ENCODE data around the gene CLC.
"Not testable (repeated sequence)": the region's sequence is repeated elsewhere in the genome, so short reads cannot be mapped to it uniquely, and the experiment has no call there.

The CLC gene

GRCh38 chr19:39737891-39738290 lies at the start of gene CLC:
CLC (minus strand) TSS chr19:39738029; CDS start chr19:39737952, 77 bp downstream.
- Histone ChIP-seq H3K36me3 (ENCODE audit: control insufficient read depth, insufficient read depth, low read length) (no peaks in the 10 kb centered on the region), H3K4me3 (ENCODE audit: low read length) (no peak within 1 kb of the TSS), H3K4me1 (ENCODE audit: control insufficient read depth, insufficient read depth, low read length) (no peaks in the 10 kb centered on the region), H3K27me3 (ENCODE audit: control insufficient read depth, insufficient read depth, low read length) (no peaks in the 10 kb centered on the region), H3K27ac (ENCODE audit: low read depth, low read length) (no peak within 1 kb of the TSS), H3K9ac (ENCODE audit: low read length) (no peak within 1 kb of the TSS)

GRCh38 chr19:39780894-39781293 lies 43.1 kb upstream of the CLC start:
- H3K4me3 ChIP-seq (ENCODE audit: low read length), result no peak overlapping the region
- no peaks in the 10 kb centered on the region for H3K27me3 ChIP-seq (ENCODE audit: control insufficient read depth, insufficient read depth, low read length)
- H3K9ac ChIP-seq (ENCODE audit: low read length), result no peak overlapping the region
- H3K4me1 ChIP-seq (ENCODE audit: control insufficient read depth, insufficient read depth, low read length), result no peaks in the 10 kb centered on the region
- no peak overlapping the region for H3K27ac ChIP-seq (ENCODE audit: low read depth, low read length)
- H3K36me3 ChIP-seq (ENCODE audit: control insufficient read depth, insufficient read depth, low read length), result no peaks in the 10 kb centered on the region

GRCh38 chr19:39778763-39779162 lies 40.9 kb upstream of the CLC start, which contains the start of gene LEUTX:
LEUTX (plus strand) TSS chr19:39778854; CDS start chr19:39778921, 67 bp downstream.
- H3K27me3 ChIP-seq (ENCODE audit: control insufficient read depth, insufficient read depth, low read length), result no peaks in the 10 kb centered on the region
- H3K4me1 ChIP-seq (ENCODE audit: control insufficient read depth, insufficient read depth, low read length), result no peaks in the 10 kb centered on the region
- H3K4me3 ChIP-seq (ENCODE audit: low read length), result no peak within 1 kb of the TSS
- H3K36me3 ChIP-seq (ENCODE audit: control insufficient read depth, insufficient read depth, low read length), result no peaks in the 10 kb centered on the region
- H3K27ac ChIP-seq (ENCODE audit: low read depth, low read length), result no peak within 1 kb of the TSS
- no peak within 1 kb of the TSS for H3K9ac ChIP-seq (ENCODE audit: low read length)

- H3K4me1 ChIP-seq (ENCODE audit: control insufficient read depth, insufficient read depth, low read length), result no peaks in the 10 kb centered on the region
- H3K4me3 ChIP-seq (ENCODE audit: low read length), result no peak overlapping the region
- H3K9ac ChIP-seq (ENCODE audit: low read length), result no peak overlapping the region
- no peaks in the 10 kb centered on the region for H3K27me3 ChIP-seq (ENCODE audit: control insufficient read depth, insufficient read depth, low read length)
- H3K36me3 ChIP-seq (ENCODE audit: control insufficient read depth, insufficient read depth, low read length), result no peaks in the 10 kb centered on the region
- H3K27ac ChIP-seq (ENCODE audit: low read depth, low read length), result no peak overlapping the region
Observed at GRCh38 chr19:39768786-39769185, 31.0 kb upstream of the CLC start.

- no peaks in the 10 kb centered on the region for H3K36me3 ChIP-seq (ENCODE audit: control insufficient read depth, insufficient read depth, low read length)
- H3K4me1 ChIP-seq (ENCODE audit: control insufficient read depth, insufficient read depth, low read length), result no peaks in the 10 kb centered on the region
- H3K9ac ChIP-seq (ENCODE audit: low read length), result no peak overlapping the region
- no peak overlapping the region for H3K4me3 ChIP-seq (ENCODE audit: low read length)
- H3K27me3 ChIP-seq (ENCODE audit: control insufficient read depth, insufficient read depth, low read length), result no peaks in the 10 kb centered on the region
- no peak overlapping the region for H3K27ac ChIP-seq (ENCODE audit: low read depth, low read length)
Observed at GRCh38 chr19:39768334-39768733, 30.5 kb upstream of the CLC start.

- H3K27ac ChIP-seq (ENCODE audit: low read depth, low read length), result no peak overlapping the region
- H3K4me1 ChIP-seq (ENCODE audit: control insufficient read depth, insufficient read depth, low read length), result no peaks in the 10 kb centered on the region
- no peak overlapping the region for H3K9ac ChIP-seq (ENCODE audit: low read length)
- H3K27me3 ChIP-seq (ENCODE audit: control insufficient read depth, insufficient read depth, low read length), result no peaks in the 10 kb centered on the region
- no peaks in the 10 kb centered on the region for H3K36me3 ChIP-seq (ENCODE audit: control insufficient read depth, insufficient read depth, low read length)
- no peak overlapping the region for H3K4me3 ChIP-seq (ENCODE audit: low read length)
Observed at GRCh38 chr19:39765091-39766076, 27.6 kb upstream of the CLC start.

GRCh38 chr19:39761851-39762250 lies 24.0 kb upstream of the CLC start:
- H3K36me3 ChIP-seq (ENCODE audit: control insufficient read depth, insufficient read depth, low read length); H3K27ac ChIP-seq (ENCODE audit: low read depth, low read length); H3K27me3 ChIP-seq (ENCODE audit: control insufficient read depth, insufficient read depth, low read length); H3K4me3 ChIP-seq (ENCODE audit: low read length); H3K9ac ChIP-seq (ENCODE audit: low read length); H3K4me1 ChIP-seq (ENCODE audit: control insufficient read depth, insufficient read depth, low read length): not testable (repeated sequence)

- Histone ChIP-seq H3K4me3 (ENCODE audit: low read length) (no peak overlapping the region), H3K27me3 (ENCODE audit: control insufficient read depth, insufficient read depth, low read length) (no peaks in the 10 kb centered on the region), H3K27ac (ENCODE audit: low read depth, low read length) (no peak overlapping the region), H3K36me3 (ENCODE audit: control insufficient read depth, insufficient read depth, low read length) (no peaks in the 10 kb centered on the region), H3K9ac (ENCODE audit: low read length) (no peak overlapping the region), H3K4me1 (ENCODE audit: control insufficient read depth, insufficient read depth, low read length) (no peaks in the 10 kb centered on the region)
Observed at GRCh38 chr19:39759457-39760184, 21.8 kb upstream of the CLC start.

- Histone ChIP-seq H3K4me1 (ENCODE audit: control insufficient read depth, insufficient read depth, low read length) (no peaks in the 10 kb centered on the region), H3K27me3 (ENCODE audit: control insufficient read depth, insufficient read depth, low read length) (no peaks in the 10 kb centered on the region), H3K36me3 (ENCODE audit: control insufficient read depth, insufficient read depth, low read length) (no peaks in the 10 kb centered on the region), H3K27ac (ENCODE audit: low read depth, low read length) (no peak overlapping the region), H3K9ac (ENCODE audit: low read length) (no peak overlapping the region), H3K4me3 (ENCODE audit: low read length) (no peak overlapping the region)
Observed at GRCh38 chr19:39754971-39755370, 17.1 kb upstream of the CLC start.

GRCh38 chr19:39754544-39754943 lies 16.7 kb upstream of the CLC start:
- no peaks in the 10 kb centered on the region for H3K4me1 ChIP-seq (ENCODE audit: control insufficient read depth, insufficient read depth, low read length)
- no peak overlapping the region for H3K27ac ChIP-seq (ENCODE audit: low read depth, low read length)
- no peak overlapping the region for H3K4me3 ChIP-seq (ENCODE audit: low read length)
- no peaks in the 10 kb centered on the region for H3K27me3 ChIP-seq (ENCODE audit: control insufficient read depth, insufficient read depth, low read length)
- no peaks in the 10 kb centered on the region for H3K36me3 ChIP-seq (ENCODE audit: control insufficient read depth, insufficient read depth, low read length)
- no peak overlapping the region for H3K9ac ChIP-seq (ENCODE audit: low read length)

- Histone ChIP-seq H3K9ac (ENCODE audit: low read length) (no peak overlapping the region), H3K4me1 (ENCODE audit: control insufficient read depth, insufficient read depth, low read length) (no peaks in the 10 kb centered on the region), H3K27me3 (ENCODE audit: control insufficient read depth, insufficient read depth, low read length) (no peaks in the 10 kb centered on the region), H3K4me3 (ENCODE audit: low read length) (no peak overlapping the region), H3K27ac (ENCODE audit: low read depth, low read length) (no peak overlapping the region), H3K36me3 (ENCODE audit: control insufficient read depth, insufficient read depth, low read length) (no peaks in the 10 kb centered on the region)
Observed at GRCh38 chr19:39752795-39753194, 15.0 kb upstream of the CLC start.

GRCh38 chr19:39752390-39752789 lies 14.6 kb upstream of the CLC start:
- H3K27ac ChIP-seq (ENCODE audit: low read depth, low read length), result no peak overlapping the region
- H3K9ac ChIP-seq (ENCODE audit: low read length), result no peak overlapping the region
- no peaks in the 10 kb centered on the region for H3K27me3 ChIP-seq (ENCODE audit: control insufficient read depth, insufficient read depth, low read length)
- H3K4me1 ChIP-seq (ENCODE audit: control insufficient read depth, insufficient read depth, low read length), result no peaks in the 10 kb centered on the region
- no peak overlapping the region for H3K4me3 ChIP-seq (ENCODE audit: low read length)
- H3K36me3 ChIP-seq (ENCODE audit: control insufficient read depth, insufficient read depth, low read length), result no peaks in the 10 kb centered on the region
